Tracheal epithelial cell (primary cell): Measurements from ENCODE around the gene PHEX. TPM values are rescaled to one million over a fixed set of nuclear protein-coding genes. Genes with fewer than 3 reads are reported as not detected.

Experiments used
- total RNA-seq: library from RNA; depleted of rRNA; stranded (reverse); fragments of >200 nt; gene quantifications from 2 replicates; pipeline ENCODE4 v1.2.1, GENCODE V29; 2014

Gene PHEX
- 4.3 and 7.0 TPM in 2 replicates for total RNA-seq

DNA sequence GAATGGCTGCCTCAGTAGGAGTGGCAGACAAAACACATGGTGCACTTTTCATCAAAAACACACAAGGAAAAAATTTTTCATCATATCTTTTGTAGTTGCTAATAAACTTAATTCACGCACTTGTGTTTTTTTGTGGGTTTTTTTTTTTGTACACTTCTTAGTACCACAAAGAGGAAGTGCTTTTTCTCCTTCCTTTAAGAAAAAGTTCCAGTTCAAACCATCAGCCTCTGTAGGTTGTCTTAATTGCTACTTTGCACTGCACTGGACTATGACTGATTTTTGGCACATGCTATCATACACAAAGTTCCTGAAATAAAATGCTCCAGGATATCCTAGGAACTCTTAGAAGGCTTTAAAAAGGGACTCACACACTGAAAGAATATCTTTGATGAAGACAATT, at the start of gene PHEX:
PHEX (plus strand) TSS at position 242 of the 400 bp plus-strand sequence. CDS start 681 bp downstream, outside the sequence.

DNA sequence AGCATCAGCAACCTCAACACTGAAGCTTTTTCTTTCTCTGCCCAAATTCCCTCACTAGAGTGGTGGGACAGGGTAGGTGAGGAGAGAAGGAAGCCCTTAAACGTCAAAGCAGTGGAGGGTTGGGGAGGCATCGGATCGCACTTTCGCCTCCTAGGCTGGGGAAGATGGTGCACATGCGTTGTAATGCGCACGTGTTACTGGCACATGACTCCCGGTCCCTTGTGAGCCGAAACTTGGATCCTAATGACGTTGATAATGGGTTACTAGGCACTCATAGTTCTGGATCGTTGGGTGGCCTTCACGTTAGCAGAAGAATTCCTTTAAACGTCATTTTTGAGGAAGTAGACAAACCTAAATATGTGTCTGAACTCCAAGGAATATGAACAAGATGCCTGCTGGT, 240.5 kb downstream of the PHEX start, which contains the start of gene CBLL2:
CBLL2 (plus strand) TSS at position 301 of the 400 bp plus-strand sequence; CDS start at position 380, 79 bp downstream.

Other genes starting within 250 kb of the PHEX start
- 4.6 and 8.3 TPM in 2 replicates for gene MBTPS2, start 192.7 kb upstream of the PHEX start, total RNA-seq
- 0.48 and 1.3 TPM in 2 replicates for gene YY2, start 176.3 kb upstream of the PHEX start, total RNA-seq
- 164 and 253 TPM in 2 replicates for gene SMS, start 91.6 kb upstream of the PHEX start, total RNA-seq
- not detected in 2 replicates for gene CBLL2, start 240.6 kb downstream of the PHEX start, total RNA-seq